NCI-H2107 treated with DMSO at 0.1 percent for 48 hours (cell line): Measurements from ENCODE around the gene CHKB.
"Not testable (repeated sequence)": the region's sequence is repeated elsewhere in the genome, so short reads cannot be mapped to it uniquely, and the experiment has no call there.

ENCODE experiments used
- DNase-seq: peaks from one replicate; lab custom pipeline; 2025; ENCODE audit not compliant: unreplicated experiment; lab: John Stamatoyannopoulos, UW

The CHKB gene

DNA sequence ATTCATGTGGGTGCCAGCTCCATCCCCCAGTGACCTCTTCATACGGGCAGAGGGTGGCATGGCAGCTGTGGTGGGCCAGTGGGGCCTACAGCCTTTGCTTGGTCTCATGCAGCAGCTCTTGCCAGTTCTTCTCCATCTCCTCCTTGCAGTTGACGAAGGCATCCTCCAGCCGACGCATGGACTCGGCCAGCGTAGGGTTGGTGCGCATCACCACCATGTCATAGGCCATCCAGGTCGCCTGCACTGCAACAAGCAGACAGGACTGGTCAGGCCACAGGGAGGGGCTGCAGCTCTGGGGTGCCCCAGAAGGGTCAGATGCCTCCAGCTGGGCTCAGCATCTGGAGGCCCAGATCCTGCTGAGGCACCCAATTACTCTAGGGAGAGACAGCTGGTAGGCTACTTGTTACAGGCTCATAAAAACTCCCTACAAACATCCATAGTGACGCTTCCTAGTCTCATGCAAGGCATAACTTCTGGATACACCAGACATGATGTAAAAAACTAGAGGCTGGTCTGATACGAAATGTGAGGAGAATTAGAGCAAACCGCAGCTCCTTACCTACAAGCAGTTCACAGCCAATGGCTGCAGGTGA, 31.4 kb downstream of the CHKB start:
- no peak for DNase-seq

DNA sequence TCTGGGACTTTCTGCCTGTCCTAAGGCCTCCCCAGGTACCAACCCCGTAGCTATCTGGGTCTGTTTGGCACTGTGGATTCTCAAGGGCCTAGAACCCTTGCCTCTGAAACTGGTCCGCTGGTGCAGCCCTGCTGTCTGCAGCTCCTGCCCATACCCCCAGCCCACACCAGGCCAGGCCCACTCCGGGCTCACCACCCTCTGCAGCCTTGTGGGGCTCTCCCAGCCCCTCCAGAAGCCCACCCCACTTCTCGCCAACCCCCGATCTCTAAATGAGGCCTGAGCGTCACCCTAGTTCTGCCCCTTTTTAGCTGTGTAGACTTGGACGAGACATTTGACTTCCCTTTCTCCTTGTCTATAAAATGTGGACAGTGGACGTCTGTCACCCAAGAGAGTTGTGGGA, 32.3 kb downstream of the CHKB start:
- no peak for DNase-seq

DNA sequence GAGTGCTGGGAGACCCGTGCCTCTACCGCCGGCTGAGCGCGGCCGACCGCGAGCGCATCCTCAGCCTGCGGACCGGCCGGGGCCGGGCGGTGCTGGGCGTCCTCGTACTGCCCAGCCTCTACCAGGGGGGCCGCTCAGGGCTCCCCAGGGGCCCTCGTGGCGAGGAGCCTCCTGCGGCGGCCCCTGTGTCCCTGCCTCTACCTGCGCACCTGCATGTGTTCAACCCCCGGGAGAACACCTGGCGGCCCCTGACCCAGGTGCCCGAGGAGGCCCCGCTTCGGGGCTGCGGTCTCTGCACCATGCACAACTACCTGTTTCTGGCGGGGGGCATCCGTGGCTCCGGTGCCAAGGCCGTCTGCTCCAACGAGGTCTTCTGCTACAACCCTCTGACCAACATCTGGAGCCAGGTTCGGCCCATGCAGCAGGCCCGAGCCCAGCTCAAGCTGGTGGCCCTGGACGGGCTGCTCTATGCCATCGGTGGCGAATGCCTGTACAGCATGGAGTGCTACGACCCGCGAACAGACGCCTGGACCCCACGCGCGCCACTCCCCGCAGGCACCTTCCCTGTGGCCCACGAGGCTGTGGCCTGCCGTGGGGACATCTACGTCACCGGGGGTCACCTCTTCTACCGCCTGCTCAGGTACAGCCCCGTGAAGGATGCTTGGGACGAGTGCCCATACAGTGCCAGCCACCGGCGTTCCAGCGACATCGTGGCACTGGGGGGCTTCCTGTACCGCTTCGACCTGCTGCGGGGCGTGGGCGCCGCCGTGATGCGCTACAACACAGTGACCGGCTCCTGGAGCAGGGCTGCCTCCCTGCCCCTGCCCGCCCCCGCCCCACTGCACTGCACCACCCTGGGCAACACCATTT, 33.5 kb downstream of the CHKB start:
- DNase-seq = no peak

DNA sequence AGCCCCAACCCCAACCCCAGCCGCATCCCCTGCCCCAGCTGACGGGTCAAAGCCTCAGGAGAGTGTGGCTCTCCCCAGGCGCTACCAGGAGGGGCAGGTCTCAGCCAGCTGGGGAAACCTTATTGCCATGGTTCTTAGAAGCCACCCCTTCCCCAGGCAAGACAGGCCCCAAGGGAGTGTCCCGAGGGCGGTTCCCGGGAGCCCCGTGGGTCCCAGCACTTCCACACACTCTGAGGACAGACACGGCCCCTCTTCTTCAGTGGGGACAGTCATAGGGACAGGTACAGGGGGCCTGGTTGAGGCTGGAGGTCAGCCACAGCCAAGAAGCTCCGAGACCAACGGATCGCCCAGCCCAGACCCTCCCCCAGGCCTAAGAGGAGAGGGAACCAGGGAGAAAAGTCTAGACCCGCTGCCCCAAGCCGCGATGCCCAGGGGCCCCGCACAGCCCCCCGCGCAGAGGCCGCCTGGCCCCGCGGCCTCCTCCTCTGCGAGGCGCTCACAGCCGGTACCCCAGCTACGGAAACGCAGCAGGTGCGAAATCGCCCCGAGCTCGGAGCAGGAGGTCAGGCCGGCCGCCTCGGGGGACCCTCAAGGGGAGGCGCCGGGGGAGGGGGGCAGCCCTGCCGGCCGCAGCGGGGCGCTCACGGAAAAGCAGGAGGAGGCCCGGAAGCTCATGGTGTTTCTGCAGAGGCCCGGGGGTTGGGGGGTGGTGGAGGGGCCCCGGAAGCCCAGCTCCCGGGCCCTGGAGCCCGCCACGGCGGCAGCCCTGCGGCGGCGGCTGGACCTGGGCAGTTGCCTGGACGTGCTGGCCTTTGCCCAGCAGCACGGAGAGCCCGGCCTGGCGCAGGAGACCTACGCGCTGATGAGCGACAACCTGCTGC, 34.4 kb downstream of the CHKB start:
- DNase-seq = no peak

DNA sequence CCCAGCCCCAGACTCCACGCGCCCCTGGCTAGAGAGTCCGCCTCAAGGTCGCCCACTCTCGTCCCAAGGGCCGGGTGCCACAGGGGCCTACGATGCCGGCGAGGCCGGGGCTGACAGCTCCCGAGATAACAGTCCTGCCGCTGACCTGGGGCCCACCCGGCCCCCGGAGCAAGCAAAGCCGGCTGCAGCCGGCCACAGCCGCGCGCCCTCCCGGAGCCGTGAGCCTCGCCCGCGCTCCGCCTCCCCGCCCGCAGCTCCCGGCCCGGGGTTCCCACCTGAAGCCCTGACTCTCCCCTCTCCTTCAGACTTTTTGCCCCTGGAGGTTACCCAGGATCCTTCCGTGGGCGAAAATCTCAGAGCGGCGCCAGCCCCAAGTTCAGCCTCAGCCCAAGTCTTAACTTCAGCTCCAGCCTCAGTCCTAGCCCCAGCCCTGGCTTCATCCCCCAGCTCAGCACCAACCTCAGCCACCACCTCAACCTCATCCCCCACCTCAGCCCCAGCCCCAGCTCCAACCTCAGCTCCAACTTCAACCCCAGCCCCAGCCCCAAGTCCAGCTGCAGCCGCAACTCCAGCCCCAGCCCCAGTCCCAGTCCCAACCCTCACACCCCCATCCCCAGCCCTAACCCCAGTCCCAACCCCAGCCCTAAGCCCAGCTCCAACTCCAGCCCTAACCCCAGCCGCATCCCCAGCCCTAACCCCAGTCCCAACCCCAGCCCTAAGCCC, 35.2 kb downstream of the CHKB start:
- DNase-seq = no peak

DNA sequence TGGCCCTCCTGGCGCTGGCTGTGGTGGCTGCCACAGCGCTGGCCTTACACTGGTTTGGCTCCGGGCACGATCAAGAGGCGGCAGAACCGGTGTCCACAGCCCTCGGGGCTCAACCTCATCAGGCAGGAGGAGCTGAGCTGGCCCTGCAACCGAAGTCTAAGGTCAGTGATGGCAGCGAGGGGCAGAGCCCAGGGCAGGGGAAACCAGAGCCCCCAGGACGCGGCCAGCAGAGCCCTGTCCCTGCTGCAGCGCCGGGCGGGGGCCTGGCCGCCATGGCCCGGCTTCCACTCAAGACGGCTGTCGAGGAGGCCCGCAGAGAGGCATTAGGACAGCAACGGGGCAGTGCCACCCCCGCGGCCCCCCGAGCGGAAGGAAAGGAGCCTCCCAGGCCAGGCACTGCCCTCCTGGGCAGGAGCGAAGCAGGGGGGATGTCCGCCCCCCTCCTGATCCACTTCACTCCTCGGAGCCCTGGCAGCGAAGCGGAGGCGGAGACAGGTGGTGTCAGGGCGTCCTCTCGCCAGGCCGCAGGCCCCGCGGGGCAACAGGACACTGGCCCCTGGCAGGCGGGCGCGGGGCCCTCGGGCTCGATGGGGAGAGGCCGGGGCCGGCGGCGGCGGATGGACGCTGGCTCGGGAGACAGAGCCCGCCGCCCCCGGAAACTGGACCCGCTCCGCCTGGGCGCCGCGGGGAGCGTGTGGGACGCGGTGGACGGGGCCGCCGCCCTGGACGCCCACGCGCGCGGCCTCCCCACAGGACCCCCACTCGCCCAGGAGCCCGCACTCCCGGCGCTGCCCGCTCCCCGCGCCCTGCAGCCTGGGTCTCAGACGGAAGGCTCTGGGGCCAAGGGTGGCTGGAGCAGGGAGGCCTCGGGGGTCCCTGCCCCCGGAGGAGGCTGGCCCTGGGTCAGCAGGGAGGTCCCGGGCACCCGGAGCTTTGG, 36.1 kb downstream of the CHKB start:
- no peak for DNase-seq

DNA sequence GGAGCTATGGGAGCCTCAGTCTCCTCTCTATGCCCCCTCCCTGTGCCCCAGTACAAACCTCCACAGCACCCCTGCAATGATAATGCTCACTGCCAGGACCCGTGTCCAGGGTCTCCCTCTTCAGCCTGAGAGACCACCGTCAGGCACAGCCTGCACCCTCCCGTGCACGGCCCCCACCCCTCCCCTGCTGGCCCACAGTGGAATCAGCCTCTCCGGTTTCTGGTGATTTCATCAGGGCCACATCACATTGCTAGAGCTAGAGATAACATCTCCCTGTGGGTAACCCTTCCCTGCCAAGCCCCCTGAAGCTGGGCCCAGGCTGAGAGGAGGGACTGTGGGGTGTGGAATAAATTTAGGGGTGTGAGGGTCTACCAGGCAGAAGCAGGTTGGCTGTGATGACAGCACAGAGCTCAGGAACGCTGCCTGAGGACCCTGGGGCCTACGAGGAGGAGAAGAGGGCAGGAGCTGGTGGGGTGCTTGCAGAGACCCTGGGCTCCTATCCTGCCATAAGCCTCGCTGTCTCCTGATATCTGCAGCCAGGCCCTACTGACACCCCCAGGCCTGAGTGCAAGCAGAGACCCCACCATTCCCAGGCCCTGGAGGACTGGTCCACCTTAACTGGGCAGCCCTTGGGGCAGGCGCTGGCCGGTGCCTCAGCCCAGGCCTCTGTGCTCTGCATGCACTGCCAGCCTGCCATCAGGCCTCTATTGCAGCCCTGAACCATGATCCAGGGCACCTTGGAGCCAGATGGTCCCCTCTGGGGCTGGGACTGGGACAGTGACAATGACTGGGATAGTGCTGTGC, 36.9 kb downstream of the CHKB start, which contains the start of gene KLHDC7B:
Gene KLHDC7B (plus strand): TSS at position 378 of the 804 bp plus-strand sequence. CDS start 345 bp downstream, at position 723.
- no peak for DNase-seq

DNA sequence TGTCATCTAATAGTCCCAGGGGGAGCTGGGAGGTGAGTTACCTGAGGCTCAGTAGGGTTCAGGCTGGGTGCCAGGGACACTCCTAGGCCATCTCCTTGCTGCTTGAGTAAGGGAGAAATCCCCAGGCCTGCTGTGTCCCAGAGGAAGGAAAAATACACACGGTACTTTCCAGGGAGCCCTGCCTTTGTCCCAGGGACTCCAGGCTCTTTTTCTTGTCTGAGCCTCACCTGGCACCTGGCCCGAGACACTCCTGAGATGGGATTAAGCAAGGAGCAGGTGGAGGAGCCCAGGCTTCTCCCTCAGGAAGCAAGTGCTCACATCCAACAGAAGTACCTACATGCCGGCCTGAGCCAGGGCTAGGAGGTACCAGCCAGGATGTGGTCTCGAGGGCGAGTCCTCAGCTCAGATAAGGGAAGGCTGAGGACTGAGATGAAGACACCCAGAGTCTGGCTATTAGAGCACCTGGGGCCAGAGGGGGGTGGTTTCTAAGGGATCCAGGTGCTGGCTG, 37.8 kb downstream of the CHKB start:
- no peak for DNase-seq

DNA sequence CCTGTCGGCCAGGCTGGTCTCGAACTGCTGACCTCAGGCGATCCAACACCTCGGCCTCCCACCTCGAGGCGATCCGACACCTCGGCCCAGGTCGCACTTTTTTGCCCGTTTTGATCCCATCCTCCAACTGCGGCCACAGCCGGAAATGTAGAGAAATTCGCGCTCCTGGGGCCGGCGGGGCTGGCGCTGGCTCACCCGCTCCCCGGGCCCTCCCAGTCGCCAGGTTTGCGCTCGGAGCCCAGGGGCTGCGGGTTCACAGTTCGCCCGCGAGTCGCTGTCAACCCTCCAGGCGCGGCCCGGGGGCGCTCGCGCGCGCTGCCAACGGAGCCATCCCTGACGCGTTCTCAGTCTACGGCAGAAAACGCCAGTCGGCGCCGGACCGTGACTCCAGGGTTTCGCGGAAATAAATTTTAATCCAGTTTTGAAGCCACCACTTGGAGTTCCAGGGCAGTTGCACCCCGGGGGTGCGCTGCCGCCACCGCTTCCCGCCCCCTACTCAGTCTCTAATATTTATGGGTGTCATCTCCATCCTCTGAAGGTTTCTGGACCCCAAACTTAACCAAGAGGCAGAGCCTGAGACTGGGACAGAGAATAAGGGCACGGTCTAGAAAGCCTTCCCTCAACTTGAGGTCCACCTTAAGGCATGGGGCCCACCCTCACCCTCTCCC, 38.4 kb downstream of the CHKB start:
- no peak for DNase-seq

DNA sequence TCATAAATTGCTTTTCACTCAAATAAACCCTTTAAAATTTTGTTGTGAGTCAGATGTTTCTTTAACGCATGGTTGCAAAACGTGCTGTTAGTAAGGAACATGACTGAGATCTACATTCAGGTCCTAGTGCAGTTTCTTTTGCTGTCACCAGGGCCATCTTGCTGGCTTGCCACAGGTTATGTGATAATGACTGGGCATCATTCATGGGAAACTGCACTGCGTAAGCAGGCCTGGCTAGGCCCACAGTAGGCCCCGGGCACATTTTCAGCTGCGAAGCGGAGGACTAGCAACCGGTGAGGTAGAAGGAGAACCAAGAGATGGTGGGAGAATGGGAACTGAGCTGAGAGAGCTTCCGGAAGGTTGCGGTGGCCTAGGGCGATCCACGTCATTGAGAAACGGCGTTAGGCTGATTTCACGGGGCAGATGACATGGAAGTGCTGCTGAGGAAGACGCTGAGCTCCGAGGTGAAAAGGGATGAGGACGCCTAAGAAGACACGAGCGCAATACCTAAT, 40.2 kb downstream of the CHKB start:
- DNase-seq = no peak

DNA sequence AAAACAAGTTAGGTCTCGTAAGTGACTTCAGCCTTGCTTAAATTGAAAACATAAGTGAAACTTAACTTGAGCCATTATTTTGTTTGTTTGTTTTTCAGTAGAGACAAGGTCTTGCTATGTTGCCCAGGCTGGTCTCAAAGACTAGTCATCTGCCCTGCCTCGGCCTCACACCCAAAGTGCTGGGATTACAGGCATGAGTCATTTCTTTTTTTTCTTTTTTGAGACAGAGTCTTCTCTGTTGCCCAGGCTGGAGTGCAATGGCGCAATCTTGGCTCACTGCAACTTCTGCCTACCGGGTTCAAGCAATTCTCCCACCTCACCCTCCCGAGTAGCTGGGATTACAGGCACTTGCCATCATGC, 41.0 kb downstream of the CHKB start:
- DNase-seq = not testable (repeated sequence)

DNA sequence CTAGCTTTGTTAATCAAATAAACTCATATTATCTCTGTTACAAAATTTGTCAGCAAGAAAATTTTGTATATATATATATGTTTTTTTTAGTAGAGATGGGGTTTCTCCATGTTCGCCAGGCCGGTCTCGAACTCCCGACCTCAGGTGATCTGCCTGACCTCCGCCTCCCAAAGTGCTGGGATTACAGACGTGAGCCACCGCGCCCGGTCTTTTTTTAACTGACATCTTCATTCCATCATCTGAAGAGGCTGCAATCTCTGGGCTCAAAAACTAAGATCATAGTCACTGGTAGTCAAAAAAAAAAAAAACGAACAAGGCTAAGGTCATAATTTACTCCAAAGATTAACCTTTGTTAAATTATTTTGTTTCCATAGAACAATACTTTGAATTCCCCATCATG, 42.3 kb downstream of the CHKB start:
- no peak for DNase-seq

DNA sequence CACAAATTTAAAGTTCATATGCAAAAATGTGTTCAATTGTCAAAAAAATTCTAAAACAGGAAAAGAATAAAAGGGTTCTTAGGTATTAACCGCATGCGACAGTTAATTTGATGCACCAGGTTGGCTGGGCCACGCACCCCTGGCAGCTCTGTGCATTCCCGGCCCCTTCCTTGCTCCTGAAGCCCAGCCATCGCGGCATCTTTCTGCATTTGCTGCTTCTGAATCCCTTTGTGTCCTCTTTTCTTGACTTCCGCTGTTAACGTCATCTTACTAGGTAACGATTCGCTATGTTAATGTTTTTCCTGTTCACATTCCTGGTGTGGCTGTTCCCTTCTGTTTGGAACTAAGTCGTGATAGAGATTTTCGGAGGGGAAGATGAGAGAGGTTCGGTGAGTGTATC, 44.9 kb downstream of the CHKB start:
- DNase-seq = no peak

DNA sequence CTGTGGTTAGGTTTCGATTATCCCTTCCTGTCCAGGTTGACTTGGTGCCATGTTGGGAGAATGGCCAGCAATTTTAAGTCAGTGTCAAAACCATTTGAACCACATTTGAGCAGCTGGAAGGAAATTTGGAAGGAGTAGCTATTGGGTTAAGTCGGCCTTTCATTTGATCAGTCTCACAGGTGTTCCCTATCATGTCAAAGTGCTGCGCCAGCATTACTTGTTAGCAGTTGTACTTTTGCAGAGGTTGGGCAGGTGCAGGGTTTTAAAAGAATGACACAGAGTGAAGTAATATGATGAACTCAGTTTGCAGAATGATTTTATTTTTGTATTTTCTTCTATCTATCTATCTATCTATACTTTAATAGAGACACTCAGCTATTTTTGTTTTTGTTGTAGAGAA, 46.4 kb downstream of the CHKB start:
- no peak for DNase-seq

DNA sequence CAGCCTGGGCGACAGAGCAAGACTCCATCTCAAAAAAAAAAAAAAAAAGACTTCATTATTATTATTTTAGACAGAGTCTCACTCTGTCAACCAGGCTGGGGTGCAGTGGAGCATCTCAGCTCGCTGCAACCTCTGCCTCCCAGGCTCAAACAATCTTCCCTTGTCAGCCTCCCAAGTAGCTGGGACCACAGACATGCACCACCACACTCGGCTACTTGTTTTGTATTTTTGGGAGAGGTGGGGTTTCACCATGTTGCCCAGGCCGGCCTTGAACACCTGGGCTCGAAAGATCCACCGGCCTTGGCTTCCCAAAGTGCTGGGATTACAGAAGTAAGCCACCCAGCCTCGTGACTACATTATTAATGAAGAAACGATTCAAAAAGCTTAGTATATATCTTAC, 47.5 kb downstream of the CHKB start:
- no peak for DNase-seq

DNA sequence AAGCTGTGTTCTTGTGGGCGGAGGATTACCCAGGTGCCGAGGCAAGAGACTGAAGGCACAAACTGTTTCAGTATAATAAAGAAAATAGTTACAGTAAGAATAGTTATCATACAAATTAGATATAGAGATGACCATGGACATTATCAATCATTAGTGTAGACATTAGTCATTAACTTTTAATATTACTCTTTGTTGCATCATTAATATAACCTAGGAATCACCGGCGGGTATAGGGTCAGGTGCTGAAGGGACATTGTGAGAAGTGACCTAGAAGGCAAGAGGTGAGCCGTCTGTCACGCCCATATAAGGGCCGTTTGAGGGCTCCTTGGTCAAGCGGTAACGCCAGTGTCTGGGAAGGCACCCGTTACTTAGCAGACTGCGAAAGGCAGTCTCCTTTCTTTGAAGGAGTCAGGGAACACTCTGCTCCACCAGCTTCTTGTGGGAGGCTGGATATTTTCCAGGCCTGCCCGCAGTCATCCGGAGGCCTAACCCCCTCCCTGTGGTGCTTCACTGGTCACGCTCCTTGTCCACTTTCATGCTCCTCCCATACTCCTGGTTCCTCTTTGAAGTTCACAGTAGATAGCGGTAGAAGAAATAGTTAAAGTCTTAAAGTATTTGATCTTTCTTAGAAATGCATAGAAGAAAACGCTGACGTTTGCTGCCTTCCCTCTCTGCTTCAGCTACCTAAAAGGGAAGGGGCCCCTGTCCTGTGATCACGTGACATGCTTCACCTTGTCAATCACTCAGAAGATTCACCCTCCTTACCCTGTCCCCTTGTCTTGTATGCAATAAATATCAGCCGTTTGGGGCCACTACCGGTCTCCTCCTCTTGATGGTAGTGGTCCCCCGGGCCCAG, 48.6 kb downstream of the CHKB start:
- not testable (repeated sequence) for DNase-seq
